ENCODE results near the gene SRL.
"Not testable (repeated sequence)": the region's sequence is repeated elsewhere in the genome, so short reads cannot be mapped to it uniquely, and the experiment has no call there.

The SRL gene

GRCh38 chr16:4260360-4260759 lies 18.5 kb upstream of the SRL start:
- DNase-seq (ENCODE audit: low read depth): no peak

GRCh38 chr16:4257646-4258556 lies 16.0 kb upstream of the SRL start:
- DNase-seq (ENCODE audit: low read depth): no peak

- DNase-seq (ENCODE audit: low read depth): peak; percentile 98
Observed at GRCh38 chr16:4253394-4254150, 11.7 kb upstream of the SRL start.

DNA sequence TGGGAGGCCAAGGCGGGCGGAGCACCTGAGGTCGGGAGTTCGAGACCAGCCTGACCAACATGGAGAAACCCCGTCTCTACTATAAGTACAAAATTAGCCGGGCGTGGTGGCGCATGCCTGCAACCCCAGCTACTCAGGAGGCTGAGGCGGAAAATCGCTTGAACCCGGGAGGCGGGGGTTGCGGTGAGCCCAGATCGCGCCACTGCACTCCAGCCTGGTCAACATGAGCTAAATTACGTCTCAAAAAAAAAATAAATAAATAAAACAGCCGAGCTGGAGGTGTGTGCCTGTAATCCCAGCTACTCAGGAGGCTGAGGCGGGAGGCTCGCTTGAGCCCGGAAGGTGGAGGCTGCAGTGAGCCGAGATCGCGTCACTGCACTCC lies 11.1 kb upstream of the SRL start:
- DNase-seq (ENCODE audit: low read depth): not testable (repeated sequence)

GRCh38 chr16:4249530-4250308 lies 7.8 kb upstream of the SRL start:
- DNase-seq (ENCODE audit: low read depth): no peak

- no peak for DNase-seq (ENCODE audit: low read depth)
Observed at GRCh38 chr16:4247460-4247784, 5.5 kb upstream of the SRL start.

DNA sequence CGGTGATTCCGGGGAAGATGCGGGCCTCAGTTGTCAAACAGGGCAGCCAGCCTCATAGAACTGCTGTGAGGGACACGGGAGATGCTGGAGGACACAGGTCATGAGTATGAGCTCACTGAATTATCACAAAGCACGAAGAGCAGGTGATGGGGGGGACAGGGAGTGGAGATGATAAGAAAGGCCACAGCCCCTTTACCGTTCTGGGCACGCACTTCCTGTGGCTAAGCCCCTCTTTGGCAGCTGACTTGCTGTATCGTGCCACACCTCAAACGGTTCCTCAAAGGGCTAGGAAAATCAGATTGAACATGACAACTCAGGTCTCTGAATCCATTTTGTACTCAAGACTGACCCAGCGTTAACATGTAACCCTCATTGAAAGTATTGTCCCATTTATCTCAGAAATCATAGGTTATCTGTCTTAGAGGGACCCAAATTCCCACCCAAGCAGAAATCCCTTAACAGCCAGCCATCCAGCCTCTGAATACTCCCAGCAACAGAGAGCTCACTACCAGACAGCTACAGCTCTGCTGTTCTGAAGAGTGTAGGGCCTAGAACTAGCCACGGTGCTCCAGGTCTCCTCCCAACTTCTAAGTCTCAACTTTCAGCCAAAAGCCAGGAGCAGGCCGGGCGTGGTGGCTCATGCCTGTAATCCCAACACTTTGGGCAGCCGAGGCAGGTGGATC lies 5.0 kb upstream of the SRL start:
- DNase-seq (ENCODE audit: low read depth): no peak

GRCh38 chr16:4245077-4245791 lies 3.4 kb upstream of the SRL start:
- DNase-seq (ENCODE audit: low read depth): no peak

DNA sequence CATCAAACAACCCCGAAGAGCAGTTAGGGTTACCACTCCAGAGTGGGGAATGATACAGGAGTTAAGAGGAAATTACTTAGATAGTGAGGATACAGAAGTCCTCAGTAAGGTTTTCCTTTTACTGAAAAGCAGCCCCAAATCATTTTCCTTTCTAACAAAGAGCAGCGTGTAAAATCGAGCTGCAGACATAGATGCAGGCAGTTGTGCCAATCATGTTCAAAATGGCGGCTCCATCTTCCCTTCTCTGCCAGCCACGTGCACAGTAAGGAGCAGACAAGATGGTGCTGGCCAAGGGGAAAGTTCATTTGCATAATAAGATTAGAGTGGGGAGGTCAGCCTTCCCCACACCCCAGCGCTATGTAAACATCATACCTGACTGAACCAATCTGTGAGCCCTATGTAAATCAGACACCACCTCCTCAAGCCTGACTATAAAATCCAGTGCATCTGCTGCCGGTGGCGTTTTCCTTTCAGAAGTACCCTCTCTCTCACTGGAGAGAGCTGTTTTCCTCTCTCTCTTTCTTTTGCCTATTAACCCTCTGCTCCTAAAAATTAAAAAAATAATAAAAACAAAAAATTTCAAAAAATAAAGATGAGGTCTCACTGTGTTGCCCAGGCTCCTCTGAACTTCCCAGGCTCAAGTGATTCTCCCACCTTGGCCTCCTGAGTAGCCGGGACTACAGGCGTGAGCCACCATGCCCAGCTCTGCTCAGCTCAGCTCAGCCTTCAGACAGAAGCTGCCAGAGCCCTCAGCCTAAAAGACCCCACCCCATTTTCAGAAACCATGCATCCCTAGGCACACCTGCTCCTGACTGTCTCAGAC lies 2.6 kb upstream of the SRL start:
- DNase-seq (ENCODE audit: low read depth): no peak

DNA sequence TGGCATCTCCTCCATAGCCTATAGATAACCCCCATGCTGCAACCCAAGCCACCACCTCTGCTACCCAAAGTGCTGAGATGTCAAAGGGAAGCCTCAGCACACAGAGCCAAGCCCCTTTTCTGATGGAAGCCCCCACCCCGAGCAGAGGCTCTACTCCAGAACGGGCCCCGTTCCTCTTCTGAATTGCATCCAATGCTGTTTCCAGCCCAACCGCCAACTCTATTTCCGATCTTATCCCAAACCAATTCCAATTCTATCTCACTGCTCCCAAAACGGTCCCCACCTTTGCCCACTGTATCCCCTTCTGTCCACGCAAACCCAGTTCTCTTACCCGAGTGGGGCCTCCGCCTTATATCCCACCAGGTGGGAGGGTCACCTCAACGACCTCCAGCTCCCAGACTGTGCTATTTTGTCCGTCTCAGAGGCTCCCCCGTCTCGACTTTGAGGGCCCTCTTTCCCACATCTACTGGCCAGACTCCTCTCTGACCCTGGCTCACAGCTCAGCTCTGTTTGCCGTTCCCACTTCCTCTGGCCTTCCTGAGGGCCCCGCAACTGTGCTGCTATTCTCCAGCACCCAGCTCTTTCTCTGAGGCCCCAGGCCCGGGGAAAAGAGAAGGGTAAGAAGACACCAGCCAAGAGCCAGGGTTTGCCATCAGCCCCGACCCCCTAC lies 487 bp downstream of the SRL start:
- DNase-seq (ENCODE audit: low read depth): no peak

DNA sequence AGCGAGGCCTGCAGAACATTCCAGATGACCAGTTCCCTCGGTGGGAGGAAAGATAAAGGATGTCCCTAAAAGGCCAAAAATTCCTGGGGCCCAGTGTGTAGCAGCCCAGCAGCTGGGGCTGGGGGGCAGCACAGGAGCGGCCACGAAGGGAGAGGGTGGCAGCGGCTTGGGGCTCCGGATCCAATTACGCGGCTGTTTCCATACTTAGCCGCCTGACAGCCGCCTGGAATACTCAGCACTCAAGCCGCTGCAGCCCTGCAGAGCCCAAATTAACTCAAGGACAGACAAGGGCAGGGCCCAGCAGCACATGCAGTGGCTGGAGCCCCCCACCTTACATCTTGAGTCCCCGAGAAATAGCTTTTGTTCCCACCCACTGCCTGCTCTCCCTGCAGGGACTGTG lies 1.3 kb downstream of the SRL start:
- no peak for DNase-seq (ENCODE audit: low read depth)

GRCh38 chr16:4239682-4240175 lies 2.2 kb downstream of the SRL start:
- DNase-seq (ENCODE audit: low read depth): no peak

DNA sequence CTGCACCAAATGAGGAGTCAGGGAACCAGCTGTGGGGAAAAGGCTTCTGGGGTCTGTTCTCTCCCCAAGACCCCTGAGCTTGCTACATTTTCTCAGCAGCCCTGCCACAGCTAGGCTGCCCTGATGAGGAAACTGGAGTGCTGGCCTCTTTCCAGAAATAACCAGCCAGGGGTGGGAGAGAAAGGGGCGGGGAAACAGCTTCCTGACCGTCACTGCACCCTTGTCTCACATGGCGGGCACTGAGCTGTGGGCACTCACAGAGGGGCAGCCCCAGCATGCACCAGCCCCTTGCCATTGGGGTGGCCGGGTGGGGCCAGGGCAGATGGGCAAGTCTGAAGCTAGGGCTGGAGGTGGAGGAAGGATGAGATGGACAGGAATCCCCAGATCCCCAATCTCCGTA lies 2.9 kb downstream of the SRL start:
- no peak for DNase-seq (ENCODE audit: low read depth)

- no peak for DNase-seq (ENCODE audit: low read depth)
Observed at GRCh38 chr16:4233431-4233830, 8.4 kb downstream of the SRL start.

DNA sequence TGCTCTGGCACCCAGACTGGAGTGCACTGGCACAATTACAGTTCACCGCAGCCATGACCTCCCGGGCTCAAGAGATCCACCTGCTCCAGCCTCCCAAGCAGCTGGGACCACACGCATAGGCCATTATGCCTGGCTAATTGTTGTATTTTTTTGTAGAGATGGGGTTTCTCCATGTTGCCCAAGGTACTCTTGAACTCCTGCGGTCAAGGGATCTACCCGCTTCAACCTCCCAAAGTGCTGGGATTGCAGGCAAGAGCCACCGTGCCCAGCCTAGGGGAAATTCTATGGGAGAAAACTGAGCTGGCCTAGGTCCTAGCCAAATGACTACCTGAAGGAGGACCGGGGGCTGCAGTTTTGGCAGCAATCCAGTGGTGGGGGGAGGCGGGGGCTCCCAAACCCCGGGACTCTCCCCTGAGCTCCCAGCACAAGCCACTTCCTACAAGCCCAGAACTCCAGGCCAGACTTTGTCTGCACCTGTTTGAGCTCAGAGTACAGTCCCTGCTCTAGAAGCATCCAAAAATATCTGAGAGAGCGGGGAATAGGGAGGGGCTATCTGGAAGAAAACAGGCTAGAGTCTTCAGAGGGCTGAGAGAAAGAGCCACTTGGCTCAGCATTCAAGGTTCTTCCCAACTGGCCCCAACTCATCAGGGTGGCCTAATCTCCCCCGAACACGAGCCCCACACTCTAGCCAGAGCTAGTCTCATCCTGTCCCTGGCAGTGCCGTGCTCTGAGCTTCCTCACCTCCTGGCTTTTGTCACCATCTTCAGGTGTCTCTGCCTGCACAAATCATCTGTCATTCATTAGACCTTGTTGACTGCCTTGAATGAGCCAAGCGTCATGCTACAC lies 9.1 kb downstream of the SRL start:
- no peak for DNase-seq (ENCODE audit: low read depth)

GRCh38 chr16:4231886-4232285 lies 10.0 kb downstream of the SRL start:
- no peak for DNase-seq (ENCODE audit: low read depth)

DNA sequence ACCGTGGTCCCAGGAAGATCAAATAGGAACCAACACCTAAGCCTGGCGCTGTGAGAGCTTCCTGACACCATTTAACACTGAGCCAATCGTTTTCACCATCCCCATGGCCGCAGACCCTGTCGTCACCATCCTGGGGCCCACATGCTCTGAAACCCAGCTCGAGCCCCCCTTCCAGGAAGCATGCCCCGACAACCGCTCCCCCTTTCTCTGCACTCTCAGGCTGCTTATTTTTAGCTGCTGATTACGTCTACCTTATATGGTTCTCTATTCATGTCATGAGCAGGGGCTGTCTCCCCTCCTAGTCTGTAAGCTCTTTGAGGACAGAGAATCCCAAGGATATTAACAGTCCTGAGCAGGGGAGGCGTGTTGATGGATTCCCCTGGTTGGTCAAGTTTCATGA lies 10.5 kb downstream of the SRL start:
- no peak for DNase-seq (ENCODE audit: low read depth)

GRCh38 chr16:4227040-4227332 lies 14.9 kb downstream of the SRL start:
- DNase-seq (ENCODE audit: low read depth): no peak

Measured in activated T-cell treated with anti-CD3 and anti-CD28 coated beads for 1 hour (primary cell).